MCF 10A (cell line): ENCODE data around the gene SH3RF2. TPM values are rescaled to one million over a fixed set of nuclear protein-coding genes. Genes with fewer than 3 reads are reported as not detected.

Source experiments
- BruUV-seq: library from RNA; stranded (reverse); fragments of 400-500 nt; replicated peaks from 2 replicates; lab custom pipeline; 2021; lab: Mats Ljungman, UMichigan
- CTCF ChIA-PET: fragments of 300-600 bp; sonication (Branson Sonifier 250); formaldehyde crosslinking; extraction: SDS; loops from one replicate; lab custom pipeline; 2021; ENCODE audit warnings: antibody characterized with exemption, inconsistent platforms; lab: Yijun Ruan, JAX
- POLR2A ChIA-PET: fragments of 300-600, 350-650 bp; sonication (Branson Sonifier 250); formaldehyde crosslinking; extraction: SDS; loops from one replicate; lab custom pipeline; 2020; ENCODE audit warnings: antibody characterized with exemption, inconsistent platforms; lab: Yijun Ruan, JAX
- DNase-seq: peaks from one replicate; pipeline ENCODE4 v3.0.0-alpha.2; 2018; ENCODE audit not compliant: unreplicated experiment
- H3K27ac Mint-ChIP-seq: one replicate; pipeline ENCODE4 v1.8.0; 2022; ENCODE audit warnings: mild to moderate bottlenecking, low read depth, mixed read lengths; ENCODE audit not compliant: unreplicated experiment
- H3K27me3 Mint-ChIP-seq: one replicate; pipeline ENCODE4 v1.8.0; 2022; ENCODE audit warnings: mixed read lengths; ENCODE audit not compliant: insufficient read depth, unreplicated experiment
- H3K36me3 Mint-ChIP-seq: one replicate; pipeline ENCODE4 v1.8.0; 2022; ENCODE audit warnings: mild to moderate bottlenecking, moderate library complexity, mixed read lengths; ENCODE audit not compliant: insufficient read depth, unreplicated experiment
- H3K4me1 Mint-ChIP-seq: one replicate; pipeline ENCODE4 v1.8.0; 2022; ENCODE audit warnings: mixed read lengths; ENCODE audit not compliant: insufficient read depth, unreplicated experiment
- H3K4me3 Mint-ChIP-seq: one replicate; pipeline ENCODE4 v1.8.0; 2022; ENCODE audit warnings: mild to moderate bottlenecking, moderate library complexity, mixed read lengths; ENCODE audit not compliant: unreplicated experiment
- H3K9me3 Mint-ChIP-seq: one replicate; pipeline ENCODE4 v1.8.0; 2022; ENCODE audit warnings: mixed read lengths; ENCODE audit not compliant: unreplicated experiment
- CTCF ChIP-seq: fragments of 200-600 bp; IDR thresholded peaks from one replicate; pipeline ENCODE4 v1.8.0; 2022; ENCODE audit warnings: antibody characterized with exemption, mild to moderate bottlenecking; ENCODE audit not compliant: unreplicated experiment
- intact Hi-C: fragments of 100-400 bp; cut with micrococcal nuclease; formaldehyde crosslinking; loops from 2 replicates; pipeline ENCODE4 v1.14.1; 2022
- total RNA-seq: library from RNA; stranded (reverse); gene quantifications from 2 replicates; pipeline ENCODE4 v1.2.3, GENCODE V29; 2022

The SH3RF2 gene
- total RNA-seq, 1 experiment from 2014 or later: 29.6 TPM

GRCh38 chr5:145941448-145942130 lies 5.2 kb downstream of the SH3RF2 start:
- Mint-ChIP-seq H3K36me3 (peaks cover 32% of the 10 kb centered on the region), H3K9me3 (no peaks in the 10 kb centered on the region), H3K4me3 (peak overlapping the region; percentile 87), H3K4me1 (peaks cover 75% of the 10 kb centered on the region), H3K27me3 (no peaks in the 10 kb centered on the region), H3K27ac (peak overlapping the region; percentile 65)
- DNase-seq: peak; percentile 73
- ChIA-PET POLR2A (interaction anchor here (0.6 to 13.2 kb wide), 19 partner anchors 9 to 1771 kb away, joined by 3 to 268 read pairs (median 5); partner anchors contain the start of genes KCTD16, PRELID2 and YIPF5), CTCF (interaction anchor here (0.6 to 5.3 kb wide), 18 partner anchors 11 to 910 kb away, joined by 3 to 31 read pairs (median 4); no protein-coding TSS in a partner anchor)
- intact Hi-C loops: no loop called here
- no TSS peak for BruUV-seq
- TF ChIP-seq CTCF: no peak

- H3K4me1 Mint-ChIP-seq: peaks cover 75% of the 10 kb centered on the region
Observed at GRCh38 chr5:145942201-145942600, 5.8 kb downstream of the SH3RF2 start.

GRCh38 chr5:145942749-145943148 lies 6.4 kb downstream of the SH3RF2 start:
- intact Hi-C loops: no loop called here
- DNase-seq: no peak
- ChIA-PET CTCF (interaction anchor here (0.6 to 4.1 kb wide), 6 partner anchors 26 to 115 kb away, joined by 3 to 16 read pairs (median 6); no protein-coding TSS in a partner anchor), POLR2A (interaction anchor here (0.9 to 13.2 kb wide), 12 partner anchors 7 to 107 kb away, joined by 3 to 268 read pairs (median 17); partner anchors contain the start of genes PRELID2 and SH3RF2)
- TF ChIP-seq CTCF: no peak
- Mint-ChIP-seq H3K27me3 (no peaks in the 10 kb centered on the region), H3K4me3 (no peak overlapping the region), H3K36me3 (peaks cover 32% of the 10 kb centered on the region), H3K4me1 (peaks cover 75% of the 10 kb centered on the region), H3K27ac (peak overlapping the region; percentile 38), H3K9me3 (no peaks in the 10 kb centered on the region)
- no TSS peak for BruUV-seq

More at GRCh38 chr5:145942201-145942600, 5.8 kb downstream of the SH3RF2 start:
- peak overlapping the region; percentile 87 for H3K4me3 Mint-ChIP-seq
- DNase-seq: no peak
- H3K36me3 Mint-ChIP-seq: peaks cover 32% of the 10 kb centered on the region
- H3K27ac Mint-ChIP-seq: peak overlapping the region; percentile 65
- no peaks in the 10 kb centered on the region for H3K9me3 Mint-ChIP-seq
- POLR2A ChIA-PET: interaction anchor here (0.6 to 13.2 kb wide), 16 partner anchors 8 to 1772 kb away, joined by 3 to 268 read pairs (median 8); partner anchors contain the start of genes KCTD16, PRELID2 and YIPF5
- intact Hi-C loops: no loop called here
- no peak for TF ChIP-seq CTCF
- BruUV-seq: no TSS peak
- CTCF ChIA-PET: interaction anchor here (0.6 to 3.9 kb wide), 7 partner anchors 17 to 116 kb away, joined by 3 to 14 read pairs (median 6); no protein-coding TSS in a partner anchor
- no peaks in the 10 kb centered on the region for H3K27me3 Mint-ChIP-seq

- no TSS peak for BruUV-seq
- peaks cover 75% of the 10 kb centered on the region for H3K4me1 Mint-ChIP-seq
- CTCF ChIA-PET: interaction anchor here (0.6 to 4.1 kb wide), 8 partner anchors 9 to 289 kb away, joined by 3 to 16 read pairs (median 5); no protein-coding TSS in a partner anchor
- TF ChIP-seq CTCF: no peak
- no peak overlapping the region for H3K4me3 Mint-ChIP-seq
- peak; percentile 97 for DNase-seq
- POLR2A ChIA-PET: interaction anchor here (0.5 to 13.2 kb wide), 14 partner anchors 8 to 1971 kb away, joined by 3 to 268 read pairs (median 7); partner anchors contain the start of genes PRELID2 and SH3RF2
- H3K27ac Mint-ChIP-seq: peak overlapping the region; percentile 38
- H3K27me3 Mint-ChIP-seq: no peaks in the 10 kb centered on the region
- H3K9me3 Mint-ChIP-seq: no peaks in the 10 kb centered on the region
- intact Hi-C loops: no loop called here
- peaks cover 30% of the 10 kb centered on the region for H3K36me3 Mint-ChIP-seq
Observed at GRCh38 chr5:145943674-145944121, 7.3 kb downstream of the SH3RF2 start.
